Non-pigmented ciliary epithelial cell (primary cell): ENCODE data around the gene NES.

Source experiments
- DNase-seq: peaks from one replicate; pipeline ENCODE4 v3.0.0-alpha.2; 2010; ENCODE audit warnings: low read depth

The NES gene

GRCh38 chr1:156681196-156681960, 4.2 kb upstream of the NES start:
- DNase-seq = no peak

GRCh38 chr1:156680056-156680455, 2.8 kb upstream of the NES start:
- DNase-seq = no peak

DNA sequence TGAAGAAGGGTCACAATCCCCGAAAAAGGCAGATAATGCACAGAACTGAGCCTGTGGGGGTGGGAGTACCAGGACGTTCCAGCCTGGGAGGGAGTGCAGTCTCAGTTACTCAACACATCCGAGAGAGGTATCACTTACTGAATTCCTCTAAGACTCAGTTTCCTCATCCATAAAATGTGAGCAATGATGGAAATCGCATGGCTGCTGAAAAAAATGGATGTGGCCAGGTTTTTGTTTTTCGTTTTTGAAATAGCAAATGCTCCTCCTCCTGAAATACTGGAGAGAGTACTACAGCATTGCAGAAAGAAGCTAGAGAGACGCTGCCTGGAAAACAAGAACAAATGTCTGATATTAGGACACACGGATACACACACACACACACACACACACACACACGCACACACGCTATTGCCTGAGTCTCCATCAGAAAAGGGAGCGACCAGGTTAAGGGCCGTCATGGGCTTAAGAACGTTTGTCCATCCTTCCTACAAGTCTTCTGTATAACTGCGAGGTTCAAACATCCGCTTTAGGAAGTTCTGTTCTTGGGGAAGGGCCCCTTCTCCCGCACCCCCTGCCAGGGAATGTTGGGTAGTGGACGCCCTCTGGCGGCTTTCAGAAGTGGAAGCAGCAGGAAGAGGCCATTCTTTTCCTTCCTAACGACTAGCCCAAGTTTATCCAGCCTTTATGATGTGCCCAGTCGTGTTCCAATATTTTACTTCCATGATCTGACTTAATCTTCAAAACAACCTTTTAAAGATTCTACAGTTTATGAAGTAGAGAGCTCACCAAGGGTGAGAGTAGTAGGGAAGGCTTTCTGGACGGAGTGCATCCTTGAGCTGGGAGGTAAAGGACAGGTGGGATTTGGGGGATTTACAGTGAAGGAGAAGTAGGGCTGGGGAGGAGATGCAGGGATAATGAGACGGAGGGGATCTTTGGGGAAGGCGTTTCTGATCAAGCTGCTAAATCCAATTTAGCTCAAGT, 699 bp upstream of the NES start:
- DNase-seq = no peak

DNA sequence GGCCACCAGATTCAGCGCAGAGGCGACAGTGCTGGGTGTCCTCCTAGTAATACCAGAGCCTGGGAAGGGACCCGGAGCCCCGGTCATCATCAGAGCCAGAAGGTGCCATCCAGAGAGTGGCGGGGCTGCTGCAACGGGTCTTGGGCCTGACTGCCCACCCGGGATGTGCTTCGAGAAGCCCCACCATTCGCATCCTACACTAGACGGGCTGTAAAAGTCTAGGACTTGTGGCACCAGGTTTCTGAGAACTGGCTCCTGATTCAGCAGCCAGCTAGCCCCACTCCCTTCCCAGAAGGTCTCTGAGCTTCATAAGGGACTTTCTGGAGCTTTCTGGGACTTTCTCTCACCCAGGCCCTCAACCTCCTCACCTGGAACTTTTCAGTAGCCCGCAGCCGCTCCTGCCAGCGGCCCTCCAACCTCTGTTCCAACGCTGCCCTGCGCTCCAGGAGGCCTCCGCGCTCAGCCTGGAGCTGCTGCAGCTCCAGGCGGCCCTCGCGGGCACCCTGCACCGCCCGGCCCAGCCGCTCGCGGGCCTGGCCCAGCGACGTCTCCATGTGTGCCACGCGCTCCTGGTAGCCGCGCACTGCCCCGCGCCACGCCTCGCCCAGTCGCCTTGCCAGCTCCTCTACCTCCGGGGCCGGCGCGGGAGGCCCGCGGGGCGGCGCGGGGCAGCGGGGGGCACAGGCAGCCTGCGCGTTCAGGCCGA, 940 bp downstream of the NES start:
- DNase-seq = no peak

- DNase-seq = no peak
These were observed 1.7 kb downstream of the NES start for GRCh38 chr1:156675210-156676113.

GRCh38 chr1:156673387-156674121, 3.7 kb downstream of the NES start:
- DNase-seq = no peak

DNA sequence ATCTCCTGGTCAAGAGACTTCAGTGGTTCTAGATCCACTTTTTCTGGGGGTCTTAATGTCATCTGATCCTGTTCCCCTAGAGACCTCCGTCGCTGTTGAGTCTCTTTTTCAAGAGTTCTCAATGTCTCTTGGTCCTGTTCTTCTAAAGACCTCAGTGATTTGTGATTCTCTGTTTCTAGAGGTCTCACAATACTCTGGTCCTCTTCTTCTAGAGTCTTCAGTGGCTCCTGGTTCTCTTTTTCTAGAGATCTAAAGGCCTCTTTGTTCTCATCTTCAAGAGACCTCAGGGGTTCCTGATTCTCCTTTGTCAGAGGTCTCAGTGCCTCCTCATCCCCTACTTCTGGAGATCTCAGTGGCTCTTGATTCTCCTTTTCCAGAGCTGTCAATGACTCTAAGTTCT, 5.4 kb downstream of the NES start:
- no peak for DNase-seq

DNA sequence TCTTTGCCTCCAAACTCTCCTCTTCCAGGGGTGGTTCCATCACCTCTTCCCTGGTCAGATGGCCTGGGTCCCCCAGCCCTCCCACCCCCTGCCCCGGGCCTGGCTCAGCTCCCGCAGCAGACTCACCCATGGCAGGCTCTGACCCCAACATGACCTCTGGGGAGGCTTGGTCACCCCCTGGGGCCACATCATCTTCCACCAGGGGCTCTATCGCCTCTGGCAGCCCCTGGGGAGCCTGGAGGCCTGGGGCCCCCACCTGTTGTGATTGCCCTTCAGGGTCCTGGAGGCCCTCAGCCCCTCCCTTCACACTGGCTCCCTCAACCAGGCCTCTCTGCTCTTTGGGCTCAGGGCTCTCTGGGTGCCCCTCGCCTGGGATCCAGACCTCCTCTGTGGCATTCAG, 6.4 kb downstream of the NES start:
- no peak for DNase-seq

- DNase-seq = no peak
These were observed 6.8 kb downstream of the NES start for GRCh38 chr1:156670359-156670758.

- DNase-seq = no peak
These were observed 7.4 kb downstream of the NES start for GRCh38 chr1:156669794-156670193.

DNA sequence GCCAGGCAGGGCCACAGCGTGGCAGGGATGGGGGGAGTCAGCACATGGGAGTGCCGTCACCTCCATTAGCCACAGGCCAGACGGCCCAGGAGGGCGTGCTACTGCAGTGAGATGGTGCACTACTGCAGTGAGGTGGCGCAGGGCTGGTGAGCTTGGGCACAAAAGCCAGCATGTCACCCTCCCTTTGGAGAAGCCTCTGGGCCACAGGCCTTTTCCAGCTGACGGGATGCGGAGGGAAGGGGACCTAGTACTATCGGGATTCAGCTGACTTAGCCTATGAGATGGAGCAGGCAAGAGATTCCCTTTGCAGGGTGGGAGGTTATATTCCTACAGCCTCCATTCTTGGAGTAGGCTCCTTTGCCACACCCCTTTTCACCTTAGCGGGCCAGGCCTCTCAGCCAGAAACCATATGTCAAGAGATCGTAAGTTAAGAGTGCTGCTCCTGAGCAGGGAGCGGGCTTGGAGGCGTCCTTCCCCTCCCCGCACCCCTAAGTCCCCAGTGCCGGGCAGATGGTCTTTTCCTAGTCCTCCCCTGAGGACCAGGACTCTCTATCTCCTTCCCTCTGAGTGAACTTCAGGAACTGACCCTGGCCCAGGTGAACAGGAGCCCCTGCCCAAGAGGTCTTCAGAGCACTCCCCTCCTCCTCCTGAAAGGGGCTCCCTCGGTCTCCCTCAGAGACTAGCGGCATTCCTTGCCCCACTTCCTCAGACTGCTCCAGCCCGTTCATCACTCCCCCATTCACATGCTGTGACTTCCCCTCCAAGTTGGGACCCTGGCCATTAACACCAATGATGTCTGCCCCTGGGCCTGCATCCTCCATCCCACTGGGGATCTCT, 8.2 kb downstream of the NES start:
- no peak for DNase-seq

- DNase-seq = no peak
These were observed 9.1 kb downstream of the NES start for GRCh38 chr1:156667968-156668709.

DNA sequence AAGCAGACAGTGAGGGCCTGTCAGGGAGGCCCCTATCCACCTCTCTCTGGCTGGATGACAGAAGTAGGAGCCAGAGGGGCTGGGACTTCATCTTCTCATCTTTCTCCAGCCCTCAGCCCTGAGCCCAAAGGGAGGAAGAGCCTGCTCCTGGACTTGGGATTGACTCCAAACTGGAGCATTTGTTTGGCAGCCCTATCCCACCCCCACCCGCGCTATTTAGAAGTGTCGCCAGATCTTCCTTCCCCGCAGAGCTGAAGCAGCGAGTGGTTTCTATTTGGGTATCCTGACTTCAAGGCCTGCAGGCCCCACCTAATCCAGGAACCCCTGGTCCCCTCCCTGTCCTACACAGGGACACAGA, 9.6 kb downstream of the NES start:
- no peak for DNase-seq

DNA sequence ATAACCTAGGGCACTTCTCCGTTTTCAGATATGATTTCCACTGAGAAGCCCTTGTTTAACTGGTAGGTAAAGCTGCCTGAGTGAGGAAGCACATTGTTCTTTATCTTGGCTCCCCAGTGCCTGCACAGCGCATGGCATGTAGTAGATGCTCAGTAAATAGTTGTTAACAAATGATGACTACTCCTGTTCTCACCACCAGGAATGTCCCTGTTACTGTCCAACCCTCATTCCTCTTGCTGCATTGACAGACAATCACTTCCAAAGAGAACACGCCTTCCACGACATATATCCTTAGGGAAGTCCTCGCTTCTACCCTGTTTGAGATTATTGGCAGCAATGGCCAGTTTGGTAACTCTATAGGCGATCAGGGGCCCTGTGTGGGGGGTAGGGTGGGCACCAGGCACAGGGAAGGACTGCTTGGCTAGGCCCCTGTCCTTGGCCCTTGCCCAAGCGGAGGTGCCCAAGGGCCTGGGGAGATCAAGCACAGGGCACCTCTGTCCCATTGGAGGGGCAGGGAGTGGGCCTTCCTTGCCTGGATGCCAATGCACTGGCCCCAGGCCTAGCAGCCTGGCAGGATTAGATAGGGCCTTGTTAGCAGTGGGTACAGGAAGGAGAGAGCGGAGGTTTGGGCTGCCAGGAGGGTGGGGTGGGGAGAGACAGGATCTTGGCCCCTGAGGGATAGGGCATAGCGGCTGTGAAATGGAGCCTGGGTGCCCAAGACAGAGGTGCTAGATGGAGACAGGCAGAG, 10.2 kb downstream of the NES start:
- DNase-seq = no peak

DNA sequence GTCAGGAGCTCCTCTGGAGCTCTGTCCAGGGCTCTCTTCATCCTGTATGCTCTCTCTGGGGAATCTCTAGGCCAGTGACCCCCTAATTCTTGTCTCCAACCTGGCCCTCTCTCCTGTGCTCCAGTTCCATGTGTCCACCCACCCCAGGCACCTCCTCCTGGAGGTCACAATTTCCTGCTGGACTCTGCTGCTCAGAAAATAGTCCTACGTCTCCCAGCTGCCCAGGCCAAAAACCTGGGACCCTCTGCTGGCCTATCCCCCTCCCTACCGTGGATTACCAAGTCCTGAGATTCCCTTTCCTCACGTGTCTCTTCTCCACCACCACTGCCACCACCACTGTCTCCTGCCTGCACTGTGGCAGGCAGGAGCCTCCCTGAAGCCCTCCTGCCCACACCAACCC, 11.7 kb downstream of the NES start:
- DNase-seq = no peak

DNA sequence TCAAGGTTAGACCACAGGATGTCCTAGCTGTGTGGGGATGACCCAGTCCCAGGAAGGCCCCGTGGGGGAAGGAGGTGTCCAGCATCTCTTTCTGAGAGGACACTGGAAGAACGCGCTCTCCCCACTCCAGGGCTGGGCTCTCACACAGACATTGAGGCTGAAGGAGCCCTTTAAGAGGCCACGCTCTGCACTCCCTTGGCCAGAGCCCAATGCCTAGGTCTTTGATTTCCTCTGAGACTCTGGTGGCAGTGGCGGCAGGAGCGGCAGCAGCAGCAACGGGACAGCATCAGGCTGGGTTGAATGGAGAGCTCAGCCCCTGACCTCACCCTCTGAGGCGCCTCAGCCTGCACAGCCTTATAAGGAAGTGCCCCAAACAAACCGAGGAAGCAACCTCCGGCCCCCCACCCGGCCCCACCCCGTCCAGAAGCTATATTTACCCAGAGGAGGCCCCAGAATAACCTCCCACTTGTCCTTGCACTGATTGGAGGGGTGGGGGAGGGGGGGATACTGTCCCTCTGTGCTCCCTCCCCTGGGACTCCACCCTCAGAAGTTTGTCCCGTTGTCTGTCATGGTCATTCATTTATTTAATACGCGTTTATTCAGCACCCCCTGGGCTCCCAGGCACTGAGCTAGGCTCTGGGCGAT, 12.3 kb downstream of the NES start:
- no peak for DNase-seq

- no peak for DNase-seq
These were observed 13.0 kb downstream of the NES start for GRCh38 chr1:156664046-156664766.
